Stimulated activated memory B cell treated with anti-CD40 and anti-IgM and Interleukin-4, amounts not matched to agents 10 μg/mL and 1 μg/mL and 100 μg/mL, for 72 hours (primary cell): Measurements from ENCODE around the gene RELN.
A peak's percentile ranks its signal among the peaks of the same experiment; 100 is the strongest.

Experiments
- ATAC-seq: fragments of 150-1000 bp; cut with Tn5 transposase; 2 replicates; pipeline ENCODE4 v1.10.0; 2021
- H3K27ac Mint-ChIP-seq: one replicate; pipeline ENCODE4 v1.8.0; 2022; ENCODE audit warnings: mild to moderate bottlenecking, mixed read lengths
- H3K27me3 Mint-ChIP-seq: one replicate; pipeline ENCODE4 v1.8.0; 2022; ENCODE audit warnings: mixed read lengths
- H3K36me3 Mint-ChIP-seq: one replicate; pipeline ENCODE4 v1.8.0; 2022; ENCODE audit warnings: mixed read lengths
- H3K4me1 Mint-ChIP-seq: one replicate; pipeline ENCODE4 v1.8.0; 2022; ENCODE audit warnings: mixed read lengths
- H3K4me3 Mint-ChIP-seq: one replicate; pipeline ENCODE4 v1.8.0; 2022; ENCODE audit warnings: mild to moderate bottlenecking, moderate library complexity, mixed read lengths
- H3K9me3 Mint-ChIP-seq: one replicate; pipeline ENCODE4 v1.8.0; 2022; ENCODE audit warnings: mixed read lengths

RELN gene

DNA sequence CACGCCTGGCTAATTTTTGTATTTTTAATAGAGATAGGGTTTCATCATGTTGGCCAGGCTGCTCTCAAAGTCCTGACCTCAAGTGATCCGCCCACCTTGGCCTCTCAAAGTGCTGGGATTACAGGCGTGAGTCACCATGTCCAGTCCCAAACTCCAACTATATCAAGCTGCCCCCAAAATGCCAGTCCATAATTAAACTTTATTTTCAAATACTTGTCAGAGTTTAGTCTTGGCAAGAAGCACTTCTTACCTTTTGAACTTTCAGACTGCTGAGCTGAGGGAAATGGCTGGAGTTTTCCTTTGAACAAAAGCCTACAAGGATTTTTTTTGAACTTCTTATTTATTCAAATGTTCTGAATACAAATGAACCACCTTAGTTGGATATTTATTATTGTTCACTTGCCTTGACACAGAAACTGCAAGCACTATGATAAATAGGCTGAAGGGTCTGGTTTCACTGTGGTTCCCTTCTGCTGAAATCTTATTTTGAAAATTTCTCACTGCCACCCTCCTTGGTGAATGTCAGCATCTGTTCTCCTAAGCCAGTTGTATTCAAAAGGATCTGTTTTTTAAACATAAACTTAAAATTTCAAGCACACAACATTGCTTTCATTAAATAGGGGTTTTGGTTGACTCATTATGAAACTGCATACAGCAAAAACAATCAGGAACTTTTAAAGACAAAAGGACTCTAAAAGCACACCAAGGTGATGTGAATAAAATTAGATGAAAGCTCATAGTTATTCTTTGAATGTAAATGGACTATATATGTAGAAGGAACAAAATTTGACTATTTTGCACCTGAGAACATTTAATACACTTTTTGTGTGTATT lies 441.8 kb downstream of the RELN start:
- no peak for ATAC-seq
- no peaks in the 10 kb centered on the region for H3K27me3 Mint-ChIP-seq
- no peaks in the 10 kb centered on the region for H3K36me3 Mint-ChIP-seq
- H3K4me3 Mint-ChIP-seq, result no peak overlapping the region
- no peaks in the 10 kb centered on the region for H3K9me3 Mint-ChIP-seq
- no peaks in the 10 kb centered on the region for H3K4me1 Mint-ChIP-seq
- H3K27ac Mint-ChIP-seq, result no peak overlapping the region

DNA sequence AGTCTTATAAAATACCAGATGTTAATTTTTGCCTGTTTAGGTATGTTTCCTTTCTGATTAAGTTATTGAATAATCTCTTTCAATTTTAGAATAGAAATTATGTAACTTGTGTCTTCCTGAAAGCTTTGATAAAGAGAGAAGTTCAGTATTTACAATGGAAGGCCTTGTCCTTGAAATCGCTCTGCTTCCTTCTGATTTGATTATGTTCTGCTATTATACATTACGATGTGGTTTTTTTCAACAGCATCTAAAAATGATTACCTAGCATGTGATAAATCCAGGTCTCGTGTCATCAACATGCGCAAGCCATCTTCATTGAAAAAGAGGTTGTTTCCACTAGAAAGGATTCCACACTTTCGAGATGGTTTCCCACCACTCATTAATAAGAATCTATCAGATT lies 447.0 kb downstream of the RELN start:
- Mint-ChIP-seq H3K27ac (no peak overlapping the region), H3K9me3 (no peaks in the 10 kb centered on the region), H3K4me1 (no peaks in the 10 kb centered on the region), H3K4me3 (no peak overlapping the region), H3K27me3 (no peaks in the 10 kb centered on the region), H3K36me3 (no peaks in the 10 kb centered on the region)
- no peak for ATAC-seq

DNA sequence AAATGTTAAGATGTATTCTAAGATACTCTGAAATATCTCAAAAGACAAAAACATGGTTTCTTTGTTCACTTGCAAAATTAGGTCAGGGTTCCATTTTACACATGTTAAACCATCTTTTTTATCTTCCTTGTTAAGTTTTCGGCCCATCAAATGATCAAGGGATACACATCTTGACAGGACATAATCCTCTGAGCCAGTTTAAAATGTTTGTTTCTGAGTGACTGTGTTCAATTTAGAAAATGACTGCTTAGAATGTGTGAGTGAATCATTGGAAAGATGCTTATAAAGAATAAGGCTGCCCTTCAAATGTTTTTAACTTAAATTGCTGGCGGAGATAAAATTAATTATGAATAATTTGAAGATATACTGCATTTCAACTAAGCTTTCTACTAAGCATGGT lies 447.5 kb downstream of the RELN start:
- Mint-ChIP-seq H3K4me3 (no peak overlapping the region), H3K27me3 (no peaks in the 10 kb centered on the region), H3K9me3 (no peaks in the 10 kb centered on the region), H3K27ac (no peak overlapping the region), H3K4me1 (no peaks in the 10 kb centered on the region), H3K36me3 (no peaks in the 10 kb centered on the region)
- no peak for ATAC-seq

DNA sequence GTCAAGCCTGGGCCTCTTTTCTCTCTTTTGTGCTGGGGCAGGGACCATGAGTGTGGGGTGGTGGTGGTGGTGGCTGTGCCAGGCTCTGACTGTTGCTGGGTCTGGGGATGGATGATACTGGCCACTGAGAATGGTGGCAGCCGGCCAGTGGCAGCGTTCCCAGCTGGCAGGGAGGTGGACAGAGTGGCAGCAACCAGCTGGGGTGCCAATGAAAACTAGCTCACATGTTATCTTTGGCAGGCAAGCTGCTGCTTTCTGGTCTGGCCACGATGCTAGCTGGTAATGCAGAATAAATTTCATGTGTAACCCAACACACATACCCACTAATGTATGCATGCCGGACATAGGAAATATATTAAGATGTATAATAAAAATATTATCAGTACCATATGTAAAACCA lies 448.4 kb downstream of the RELN start:
- Mint-ChIP-seq H3K9me3 (no peaks in the 10 kb centered on the region), H3K27ac (no peak overlapping the region), H3K4me1 (no peaks in the 10 kb centered on the region), H3K36me3 (no peaks in the 10 kb centered on the region), H3K27me3 (no peaks in the 10 kb centered on the region), H3K4me3 (no peak overlapping the region)
- ATAC-seq, result peak; percentile 44

DNA sequence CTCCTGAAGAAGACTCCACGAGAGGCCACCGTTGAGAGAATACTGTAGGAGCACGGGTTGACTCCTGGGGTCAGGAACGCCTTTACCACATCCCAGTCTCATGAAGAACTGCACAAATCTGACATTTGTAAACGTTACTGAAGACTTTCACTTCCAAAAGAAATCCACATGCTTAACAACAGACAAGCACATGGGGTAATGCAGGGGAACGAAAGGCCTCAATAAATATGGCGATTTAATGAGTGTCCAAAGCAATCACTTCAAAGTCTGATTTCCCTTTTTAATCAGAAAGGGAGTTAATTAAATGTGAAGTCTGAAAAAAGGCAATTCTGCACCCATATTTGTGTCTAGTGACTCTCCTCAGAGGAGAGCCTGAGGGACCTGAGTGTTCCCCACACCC lies 449.1 kb downstream of the RELN start:
- H3K9me3 Mint-ChIP-seq, result no peaks in the 10 kb centered on the region
- ATAC-seq, result no peak
- H3K4me1 Mint-ChIP-seq, result no peaks in the 10 kb centered on the region
- no peak overlapping the region for H3K4me3 Mint-ChIP-seq
- H3K27ac Mint-ChIP-seq, result no peak overlapping the region
- no peaks in the 10 kb centered on the region for H3K27me3 Mint-ChIP-seq
- no peaks in the 10 kb centered on the region for H3K36me3 Mint-ChIP-seq

DNA sequence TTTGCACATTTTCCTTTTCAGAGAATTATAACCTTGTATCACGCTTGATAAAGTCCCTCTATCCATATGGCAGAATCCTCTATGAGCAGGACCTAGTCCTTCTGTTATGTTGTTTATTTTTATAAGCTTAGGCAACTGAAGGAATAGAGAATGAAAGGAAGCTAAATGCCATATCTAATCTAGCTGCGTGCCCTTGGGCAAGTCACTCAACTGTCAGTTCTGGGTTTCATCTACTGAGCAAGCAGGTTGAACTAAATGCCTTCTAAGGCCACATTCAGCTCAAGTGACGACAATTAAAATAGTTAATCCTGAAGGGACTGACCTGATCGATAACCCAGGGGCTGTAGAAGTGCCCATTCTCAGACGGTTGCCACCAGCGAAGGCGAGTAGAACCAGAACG lies 449.6 kb downstream of the RELN start:
- H3K4me1 Mint-ChIP-seq, result no peaks in the 10 kb centered on the region
- H3K27me3 Mint-ChIP-seq, result no peaks in the 10 kb centered on the region
- H3K9me3 Mint-ChIP-seq, result no peaks in the 10 kb centered on the region

DNA sequence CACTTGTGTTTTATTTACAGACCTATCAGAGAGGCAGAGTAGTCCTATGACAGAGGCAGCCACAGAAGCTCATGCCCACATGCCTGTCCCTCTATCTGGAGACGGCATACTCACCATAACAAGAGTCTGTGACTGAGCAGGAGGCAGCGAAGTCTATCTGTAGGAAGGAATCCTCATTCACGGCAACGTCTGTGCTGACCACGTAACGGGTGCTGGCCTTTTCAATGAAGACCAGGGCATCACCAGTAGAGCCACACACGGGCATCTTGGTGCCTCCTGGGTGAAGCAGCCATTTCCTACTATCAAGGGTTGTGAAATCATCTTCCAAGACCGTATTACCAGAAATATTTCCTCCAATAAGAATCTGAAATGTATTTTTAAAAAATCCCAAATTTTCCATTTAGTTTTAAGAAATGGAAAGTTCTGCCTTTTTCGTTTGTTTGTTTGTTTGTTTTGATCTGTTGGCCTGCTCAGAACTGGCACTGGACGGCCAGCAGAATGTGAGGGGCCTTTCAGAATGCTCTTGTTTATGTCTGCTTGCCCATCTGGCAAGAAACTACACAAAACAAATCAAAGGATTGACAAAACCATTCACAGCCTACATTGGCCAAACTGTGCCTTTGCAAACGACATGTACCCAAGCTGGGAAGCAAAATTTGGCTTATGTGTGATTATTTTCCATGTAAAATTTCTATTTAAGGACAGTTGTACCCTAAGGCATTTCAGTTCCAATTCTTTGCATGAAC lies 450.3 kb downstream of the RELN start:
- no peaks in the 10 kb centered on the region for H3K4me1 Mint-ChIP-seq
- ATAC-seq, result no peak

More for the DNA sequence above, 449.6 kb downstream of the RELN start:
- Mint-ChIP-seq H3K4me3 (no peak overlapping the region), H3K27ac (no peak overlapping the region), H3K36me3 (no peaks in the 10 kb centered on the region)
- no peak for ATAC-seq

DNA sequence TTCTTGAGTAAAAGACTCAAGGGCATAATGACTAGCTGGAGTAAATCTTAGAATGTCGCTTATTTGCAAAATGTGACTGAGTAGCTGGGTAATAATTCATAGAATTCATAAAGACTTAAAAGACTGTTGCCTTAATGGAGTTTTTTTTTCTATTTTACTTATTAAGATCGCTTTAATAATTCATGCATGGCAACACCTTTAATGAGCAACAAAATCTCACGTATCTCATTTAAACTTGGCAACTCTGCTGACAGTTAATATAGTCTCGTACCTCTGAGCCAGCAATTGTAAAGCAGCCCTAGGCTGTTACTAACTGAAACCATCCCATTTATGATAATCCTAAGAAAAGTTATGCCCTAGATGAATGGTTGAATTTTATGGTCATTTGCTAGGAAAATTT lies 455.7 kb downstream of the RELN start:
- peaks cover 9% of the 10 kb centered on the region for H3K27me3 Mint-ChIP-seq
- H3K36me3 Mint-ChIP-seq, result no peaks in the 10 kb centered on the region
- peaks cover 3% of the 10 kb centered on the region for H3K9me3 Mint-ChIP-seq
- H3K4me1 Mint-ChIP-seq, result no peaks in the 10 kb centered on the region
- ATAC-seq, result no peak
- H3K4me3 Mint-ChIP-seq, result no peak overlapping the region
- no peak overlapping the region for H3K27ac Mint-ChIP-seq

More for the DNA sequence above, 450.3 kb downstream of the RELN start:
- no peaks in the 10 kb centered on the region for H3K27me3 Mint-ChIP-seq
- H3K4me3 Mint-ChIP-seq, result no peak overlapping the region
- H3K9me3 Mint-ChIP-seq, result no peaks in the 10 kb centered on the region
- no peaks in the 10 kb centered on the region for H3K36me3 Mint-ChIP-seq
- no peak overlapping the region for H3K27ac Mint-ChIP-seq

DNA sequence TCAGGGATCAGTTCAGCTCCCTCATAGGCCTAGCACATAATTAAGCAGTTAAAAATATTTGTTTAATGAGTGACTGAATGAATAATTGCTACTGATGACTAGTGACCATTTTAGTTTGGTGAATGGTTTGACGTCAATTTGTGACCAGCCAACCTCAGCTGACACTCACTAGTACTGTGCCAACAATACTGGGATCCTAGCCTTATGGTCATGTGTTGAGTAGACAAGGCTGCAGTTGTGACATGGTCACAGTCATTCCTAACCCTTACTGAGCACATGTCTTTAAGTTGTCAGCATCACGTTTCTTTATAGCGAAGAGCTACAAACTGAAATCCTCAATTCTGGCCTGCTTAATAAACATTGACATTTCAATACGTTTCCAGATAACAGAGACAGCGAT lies 456.5 kb downstream of the RELN start:
- H3K36me3 Mint-ChIP-seq, result no peaks in the 10 kb centered on the region
- no peak overlapping the region for H3K27ac Mint-ChIP-seq
- H3K27me3 Mint-ChIP-seq, result peaks cover 10% of the 10 kb centered on the region
- no peak overlapping the region for H3K4me3 Mint-ChIP-seq
- H3K4me1 Mint-ChIP-seq, result no peaks in the 10 kb centered on the region
- ATAC-seq, result no peak
- peaks cover 3% of the 10 kb centered on the region for H3K9me3 Mint-ChIP-seq

DNA sequence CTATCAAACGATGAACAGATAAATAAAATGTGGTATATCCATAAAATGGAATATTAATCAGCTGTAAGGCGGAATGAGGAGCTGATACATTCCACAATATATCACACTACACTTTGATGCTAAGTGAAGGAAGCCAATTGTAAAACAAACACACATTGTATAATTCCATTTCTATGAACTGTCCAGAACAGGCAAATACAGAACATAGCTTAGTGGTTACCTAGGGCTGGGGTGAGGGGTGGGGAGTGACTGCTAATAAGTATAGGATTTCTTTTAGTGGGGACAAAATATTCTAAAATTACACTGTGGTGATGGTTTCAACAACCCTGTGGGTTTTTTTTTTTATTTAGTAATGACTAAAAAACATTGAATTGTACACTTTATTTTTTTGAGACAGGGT lies 461.3 kb downstream of the RELN start:
- H3K27ac Mint-ChIP-seq, result no peak overlapping the region
- peaks cover 18% of the 10 kb centered on the region for H3K27me3 Mint-ChIP-seq
- H3K36me3 Mint-ChIP-seq, result no peaks in the 10 kb centered on the region
- H3K4me3 Mint-ChIP-seq, result no peak overlapping the region
- no peak for ATAC-seq
- peaks cover 3% of the 10 kb centered on the region for H3K9me3 Mint-ChIP-seq
- H3K4me1 Mint-ChIP-seq, result no peaks in the 10 kb centered on the region

DNA sequence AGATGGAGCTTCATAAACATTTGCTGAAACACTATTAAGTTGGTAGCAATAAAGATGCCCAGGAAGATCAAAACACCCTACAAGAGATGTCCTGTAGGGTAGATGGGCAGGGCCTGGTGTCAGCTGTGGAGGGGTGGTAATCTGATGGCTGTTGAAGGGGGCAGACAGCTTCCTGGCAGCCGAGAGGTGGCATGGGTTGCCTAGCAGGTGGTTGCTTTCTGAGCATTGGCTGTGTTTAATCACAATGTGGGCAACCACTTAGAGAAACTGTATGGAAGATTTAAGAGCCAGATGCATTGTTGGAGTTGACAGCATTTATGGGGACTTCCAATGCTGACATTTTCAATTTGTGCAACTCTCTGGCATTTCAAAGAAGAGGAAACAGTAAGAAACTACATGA lies 463.5 kb downstream of the RELN start:
- Mint-ChIP-seq H3K9me3 (no peaks in the 10 kb centered on the region), H3K36me3 (no peaks in the 10 kb centered on the region), H3K27me3 (peaks cover 18% of the 10 kb centered on the region), H3K27ac (no peak overlapping the region), H3K4me3 (no peak overlapping the region), H3K4me1 (no peaks in the 10 kb centered on the region)
- ATAC-seq, result no peak

DNA sequence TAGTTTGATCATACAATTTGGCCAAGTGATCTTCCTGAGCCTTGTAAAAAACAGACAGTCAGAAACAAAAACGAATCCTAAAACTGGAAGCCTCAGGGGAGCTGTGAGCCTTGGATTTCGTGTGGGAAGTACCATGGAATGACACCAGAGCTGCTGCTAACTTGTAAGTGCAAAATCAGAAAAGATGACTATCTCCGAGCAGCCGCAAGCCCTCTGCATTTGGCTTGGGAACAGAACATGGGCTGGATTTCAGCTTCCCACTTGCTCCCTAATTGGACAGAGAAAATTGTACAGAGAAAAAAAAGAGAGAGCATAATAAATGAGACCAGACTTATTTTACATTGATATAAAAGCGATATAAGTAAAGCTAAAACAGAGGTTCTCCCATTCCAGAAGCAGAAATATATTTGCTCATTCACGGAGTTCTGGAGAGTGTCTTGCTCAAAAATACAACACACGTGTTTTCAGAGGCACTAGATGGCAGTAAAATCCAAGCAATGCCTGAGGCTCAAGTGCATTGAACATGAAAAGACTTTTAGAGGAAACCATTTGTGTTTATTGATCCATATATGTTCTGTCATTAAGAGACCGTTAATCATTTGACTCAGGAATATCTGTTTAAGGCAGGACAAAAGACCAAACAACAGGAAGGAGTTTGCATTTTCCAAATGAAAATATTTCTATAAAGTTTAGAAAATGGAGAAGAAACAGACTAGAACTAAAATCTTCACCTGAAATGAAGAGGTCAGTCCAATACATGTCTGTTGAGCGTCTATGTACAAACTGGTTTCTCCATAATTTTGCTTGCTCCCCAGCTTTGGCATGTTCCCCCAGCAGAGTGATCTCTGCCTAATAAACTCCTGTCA lies 465.2 kb downstream of the RELN start:
- peaks cover 9% of the 10 kb centered on the region for H3K27me3 Mint-ChIP-seq
- no peak overlapping the region for H3K27ac Mint-ChIP-seq
- no peaks in the 10 kb centered on the region for H3K36me3 Mint-ChIP-seq
- H3K4me3 Mint-ChIP-seq, result no peak overlapping the region
- no peaks in the 10 kb centered on the region for H3K4me1 Mint-ChIP-seq
- H3K9me3 Mint-ChIP-seq, result no peaks in the 10 kb centered on the region
- ATAC-seq, result no peak

DNA sequence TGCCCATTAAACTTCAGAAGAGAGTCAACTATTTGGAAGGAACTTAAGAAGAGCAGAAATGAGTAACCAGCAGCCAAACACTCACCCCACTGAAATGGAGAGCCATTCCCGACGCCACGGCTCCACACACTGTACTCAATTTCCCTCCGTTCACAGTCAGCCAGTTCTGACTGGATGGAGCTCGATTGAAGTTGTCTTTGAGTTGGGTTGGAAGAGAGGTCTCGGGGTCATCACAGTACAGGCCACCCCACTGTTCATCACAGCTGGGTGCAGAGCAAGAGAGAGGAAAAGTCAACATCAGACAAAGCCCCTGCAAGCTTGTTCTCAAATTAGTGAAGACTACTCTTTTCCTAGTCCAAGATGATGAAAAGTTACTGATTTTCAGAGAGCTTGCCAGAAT lies 467.5 kb downstream of the RELN start:
- no peak overlapping the region for H3K4me3 Mint-ChIP-seq
- peaks cover 10% of the 10 kb centered on the region for H3K27me3 Mint-ChIP-seq
- H3K9me3 Mint-ChIP-seq, result no peaks in the 10 kb centered on the region
- ATAC-seq, result no peak
- no peak overlapping the region for H3K27ac Mint-ChIP-seq
- H3K4me1 Mint-ChIP-seq, result no peaks in the 10 kb centered on the region
- H3K36me3 Mint-ChIP-seq, result no peaks in the 10 kb centered on the region

DNA sequence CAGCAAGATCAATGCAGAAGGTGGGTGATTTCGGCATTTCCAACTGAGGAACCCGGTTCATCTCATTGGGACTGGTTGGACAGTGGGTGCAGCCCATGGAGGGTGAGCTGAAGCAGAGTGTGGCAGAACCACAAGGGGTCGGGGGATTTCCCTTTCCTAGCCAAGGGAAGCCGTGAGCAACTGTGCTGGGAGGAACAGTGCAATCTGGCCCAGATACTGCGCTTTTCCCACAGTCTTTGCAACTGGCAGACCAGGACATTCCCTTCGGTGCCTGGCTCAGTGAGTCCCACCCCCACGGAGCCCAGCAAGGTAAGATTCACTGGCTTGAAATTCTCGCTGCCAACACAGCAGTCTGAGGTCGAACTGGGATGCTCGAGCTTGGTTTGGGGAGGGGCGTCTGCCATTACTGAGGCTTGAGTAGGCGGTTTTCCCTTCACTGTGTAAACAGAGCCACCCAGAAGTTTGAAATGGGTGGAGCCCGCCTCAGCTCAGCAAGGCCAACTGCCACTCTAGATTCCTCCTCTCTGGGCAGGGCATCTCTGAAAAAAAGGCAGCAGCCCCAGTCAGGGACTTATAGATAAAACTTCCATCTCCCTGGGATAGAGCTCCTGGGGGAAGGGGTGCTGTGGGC lies 484.8 kb downstream of the RELN start:
- ATAC-seq, result no peak
- no peak overlapping the region for H3K27ac Mint-ChIP-seq

DNA sequence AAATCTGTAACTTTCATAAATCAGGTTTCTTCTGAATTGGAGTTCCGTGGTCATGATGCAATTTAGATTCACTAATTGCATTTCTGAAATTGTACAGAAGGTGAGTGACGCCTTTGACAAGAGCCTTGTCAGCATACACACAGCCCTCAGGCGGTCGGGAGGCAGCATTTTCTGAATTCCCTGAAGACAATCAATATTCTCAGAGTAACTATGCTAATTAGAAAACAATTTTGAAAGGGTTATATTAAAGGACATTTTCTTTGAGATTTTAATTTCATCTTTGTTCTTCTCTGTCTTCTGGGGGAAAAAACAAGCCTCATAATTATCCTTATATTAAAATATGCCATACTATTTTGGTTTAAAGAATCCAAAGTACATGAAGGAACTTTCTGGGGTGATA lies 488.3 kb downstream of the RELN start:
- no peaks in the 10 kb centered on the region for H3K36me3 Mint-ChIP-seq
- ATAC-seq, result no peak
- H3K27me3 Mint-ChIP-seq, result peaks cover 21% of the 10 kb centered on the region
- no peak overlapping the region for H3K4me3 Mint-ChIP-seq
- H3K27ac Mint-ChIP-seq, result no peak overlapping the region
- no peaks in the 10 kb centered on the region for H3K4me1 Mint-ChIP-seq
- H3K9me3 Mint-ChIP-seq, result no peaks in the 10 kb centered on the region

More for the DNA sequence above, 484.8 kb downstream of the RELN start:
- H3K4me1 Mint-ChIP-seq, result no peaks in the 10 kb centered on the region
- H3K36me3 Mint-ChIP-seq, result no peaks in the 10 kb centered on the region
- no peaks in the 10 kb centered on the region for H3K9me3 Mint-ChIP-seq
- no peak overlapping the region for H3K4me3 Mint-ChIP-seq
- peaks cover 30% of the 10 kb centered on the region for H3K27me3 Mint-ChIP-seq
